ENCODE data around the gene RPS3A.

GRCh38 chr4:151098979-151099228 is 524 bp upstream of the RPS3A start:
- no peak for TF ChIP-seq PATZ1 (CRISPR knock-in tag; IDR thresholded peaks at IDR 0.05; ENCODE audit: borderline replicate concordance)
- TF ChIP-seq ESRRG (CRISPR knock-in tag; IDR thresholded peaks at IDR 0.05): no peak
- no peak for TF ChIP-seq ZC3H10 (CRISPR knock-in tag; IDR thresholded peaks at IDR 0.05)
- no peak for TF ChIP-seq ZFP30 (CRISPR knock-in tag; IDR thresholded peaks at IDR 0.05)
- no peak for TF ChIP-seq CREB5 (CRISPR knock-in tag; IDR thresholded peaks at IDR 0.05; ENCODE audit: low read depth)
- no peak for TF ChIP-seq ZFP3 (CRISPR knock-in tag; IDR thresholded peaks at IDR 0.05)
- TF ChIP-seq ZNF565 (CRISPR knock-in tag; conservative IDR thresholded peaks at IDR 0.05; ENCODE audit: low read depth): no peak
- TF ChIP-seq OSR1 (CRISPR knock-in tag; IDR thresholded peaks at IDR 0.05): no peak
- TF ChIP-seq ZNF8 (CRISPR knock-in tag; IDR thresholded peaks at IDR 0.05): no peak
- TF ChIP-seq CSRNP3 (CRISPR knock-in tag; IDR thresholded peaks at IDR 0.05): no peak
